ENCODE results near the gene TENM4. TPM values are rescaled to one million over a fixed set of nuclear protein-coding genes. Genes with fewer than 3 reads are reported as not detected.
A peak's percentile ranks its signal among the peaks of the same experiment; 100 is the strongest.

The TENM4 gene
- polyA plus RNA-seq, 1 of the 3 experiments (the other 2 are of a cell fraction): 16.7 TPM

DNA sequence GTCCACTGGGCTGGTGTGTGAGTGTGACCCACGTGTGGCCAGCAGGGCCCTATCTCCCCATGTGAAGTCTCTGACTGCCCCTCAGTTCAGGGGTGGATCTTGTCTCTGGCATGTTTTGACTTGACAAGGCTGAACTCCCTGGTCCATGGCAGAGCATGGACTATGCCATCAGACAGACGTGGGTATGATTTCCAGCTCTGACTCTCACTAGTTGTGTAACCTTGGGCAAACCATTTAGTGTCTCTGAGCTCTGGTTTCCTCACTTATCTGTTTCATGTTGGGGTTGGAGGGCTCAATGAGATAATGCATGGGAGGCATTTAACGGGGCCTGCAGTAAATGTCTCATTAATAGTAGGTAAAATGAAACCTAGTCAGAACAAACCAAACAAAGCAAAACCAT lies 611.7 kb downstream of the TENM4 start:
- DNase-seq: no peak
- 81% methylated on average over 3 of the region's 3 CpGs for WGBS (ENCODE audit: low lambda C conversion rate)
- no peak overlapping the region for H2AFZ ChIP-seq (ENCODE audit: low read depth)
- no peaks in the 10 kb centered on the region for H3K9me3 ChIP-seq
- POLR2A ChIA-PET: no interaction called here
- peaks cover 0 to 31% of the 10 kb centered on the region in 2 experiments; a peak in 2 of 4 replicates for H3K4me1 ChIP-seq (ENCODE audit: control insufficient read depth in 1 of 2, insufficient read depth in 2 of 2, low read depth in 1 of 2, low read length in 1 of 2)
- TF ChIP-seq POLR2AphosphoS5 (IDR thresholded peaks at IDR 0.05; ENCODE audit: low read depth, low read length): no peak
- TF ChIP-seq SMC3 (IDR thresholded peaks at IDR 0.05; ENCODE audit: low read depth, low read length): no peak
- TF ChIP-seq, protein P1, sequence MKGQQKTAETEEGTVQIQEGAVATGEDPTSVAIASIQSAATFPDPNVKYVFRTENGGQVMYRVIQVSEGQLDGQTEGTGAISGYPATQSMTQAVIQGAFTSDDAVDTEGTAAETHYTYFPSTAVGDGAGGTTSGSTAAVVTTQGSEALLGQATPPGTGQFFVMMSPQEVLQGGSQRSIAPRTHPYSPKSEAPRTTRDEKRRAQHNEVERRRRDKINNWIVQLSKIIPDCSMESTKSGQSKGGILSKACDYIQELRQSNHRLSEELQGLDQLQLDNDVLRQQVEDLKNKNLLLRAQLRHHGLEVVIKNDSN (IDR thresholded peaks at IDR 0.05; ENCODE audit: borderline replicate concordance, low read depth): no peak
- TF ChIP-seq NRF1 (IDR thresholded peaks at IDR 0.05; ENCODE audit: low read depth, low read length): no peak
- no peak for TF ChIP-seq JUND (IDR thresholded peaks at IDR 0.05)
- H4K20me1 ChIP-seq (ENCODE audit: insufficient read depth): no peaks in the 10 kb centered on the region
- no peak overlapping the region for H3K4me2 ChIP-seq
- H3K27me3 ChIP-seq (ENCODE audit: insufficient read depth): no peaks in the 10 kb centered on the region
- no peaks in the 10 kb centered on the region for H3K9me2 ChIP-seq
- no peaks in the 10 kb centered on the region for H3K79me2 ChIP-seq (ENCODE audit: insufficient read depth)
- no peak overlapping the region for H3K9ac ChIP-seq
- CTCF ChIA-PET: interaction anchor here (1.3 to 2.5 kb wide), 4 partner anchors 11 to 224 kb away, joined by 3 to 10 read pairs (median 7); no protein-coding TSS in a partner anchor
- peaks cover 0 to 1% of the 10 kb centered on the region in 2 experiments for H3K36me3 ChIP-seq (replicated peaks in 1 of 2; ENCODE audit: control insufficient read depth in 1 of 2, insufficient read depth in 2 of 2, low read length in 1 of 2)
- H3K27ac ChIP-seq (ENCODE audit: low read depth in 2 of 2, low read length in 1 of 2): peak overlapping the region in 1 of 2 experiments; percentile 85; a peak in 2 of 4 replicates
- H3F3A ChIP-seq (replicated peaks; ENCODE audit: insufficient read depth): no peaks in the 10 kb centered on the region
- no peak overlapping the region for H3K4me3 ChIP-seq (ENCODE audit: low read depth in 2 of 2, low read length in 1 of 2)

- WGBS (ENCODE audit: low lambda C conversion rate): 95% methylated on average over 1 of the region's 1 CpG
- no peak for DNase-seq
- Histone ChIP-seq H3K4me2 (no peak overlapping the region), H3F3A (replicated peaks; ENCODE audit: insufficient read depth) (no peaks in the 10 kb centered on the region), H3K27me3 (ENCODE audit: insufficient read depth) (no peaks in the 10 kb centered on the region), H3K9ac (no peak overlapping the region), H3K9me3 (no peaks in the 10 kb centered on the region), H3K4me3 (ENCODE audit: low read depth in 2 of 2, low read length in 1 of 2) (no peak overlapping the region), H3K79me2 (ENCODE audit: insufficient read depth) (no peaks in the 10 kb centered on the region), H3K9me2 (no peaks in the 10 kb centered on the region), H2AFZ (ENCODE audit: low read depth) (no peak overlapping the region), H3K36me3 (replicated peaks in 1 of 2; ENCODE audit: control insufficient read depth in 1 of 2, insufficient read depth in 2 of 2, low read length in 1 of 2) (no peaks in the 10 kb centered on the region), H3K27ac (ENCODE audit: low read depth in 2 of 2, low read length in 1 of 2) (peak overlapping the region in 1 of 2 experiments; percentile 85; a peak in 2 of 4 replicates), H3K4me1 (ENCODE audit: control insufficient read depth in 1 of 2, insufficient read depth in 2 of 2, low read depth in 1 of 2, low read length in 1 of 2) (peaks cover 0 to 31% of the 10 kb centered on the region in 2 experiments; a peak in 2 of 4 replicates), H4K20me1 (ENCODE audit: insufficient read depth) (no peaks in the 10 kb centered on the region)
- TF ChIP-seq TAF1 (IDR thresholded peaks at IDR 0.05; ENCODE audit: borderline replicate concordance, low read depth, low read length) (no peak), MXI1 (IDR thresholded peaks at IDR 0.05; ENCODE audit: low read depth, low read length) (no peak), RAD21 (IDR thresholded peaks at IDR 0.05; ENCODE audit: low read length) (no peak), ZBTB33 (IDR thresholded peaks at IDR 0.05; ENCODE audit: borderline replicate concordance, low read depth) (no peak), TCF12 (IDR thresholded peaks at IDR 0.05) (no peak), RXRA (IDR thresholded peaks at IDR 0.05; ENCODE audit: borderline replicate concordance, low read depth) (no peak), GATA2 (CRISPR knock-in tag; IDR thresholded peaks at IDR 0.05) (no peak), FOSL2 (IDR thresholded peaks at IDR 0.05; ENCODE audit: borderline replicate concordance, low read depth) (no peak), SIN3A (IDR thresholded peaks at IDR 0.05; ENCODE audit: borderline replicate concordance, low read depth, low read length) (no peak), RCOR1 (IDR thresholded peaks at IDR 0.05; ENCODE audit: low read length) (no peak), RFX5 (IDR thresholded peaks at IDR 0.05; ENCODE audit: low read length) (no peak), JUND (IDR thresholded peaks at IDR 0.05) (no peak), NFIC (IDR thresholded peaks at IDR 0.05; ENCODE audit: borderline replicate concordance) (no peak), EP300 (IDR thresholded peaks at IDR 0.05; ENCODE audit: borderline replicate concordance in 1 of 2, low read depth in 1 of 2, low read length in 1 of 2) (no peak), CTCF (IDR thresholded peaks at IDR 0.05) (no peak), SMC3 (IDR thresholded peaks at IDR 0.05; ENCODE audit: low read depth, low read length) (no peak), ELF1 (IDR thresholded peaks at IDR 0.05) (no peak), NRF1 (IDR thresholded peaks at IDR 0.05; ENCODE audit: low read depth, low read length) (no peak), FOXM1 (IDR thresholded peaks at IDR 0.05; ENCODE audit: low read depth) (no peak)
- TF ChIP-seq, protein P1 (IDR thresholded peaks at IDR 0.05; ENCODE audit: borderline replicate concordance, low read depth): no peak
- CTCF ChIA-PET: interaction anchor here (1.3 to 2.5 kb wide), 4 partner anchors 11 to 224 kb away, joined by 3 to 10 read pairs (median 7); no protein-coding TSS in a partner anchor
- POLR2A ChIA-PET: no interaction called here
Measured at GRCh38 chr11:78828676-78829075, 612.2 kb downstream of the TENM4 start.

Data from SK-N-SH (cell line).